SW480 (cell line): ENCODE data around the gene CAMTA1.

Experiments
- DNase-seq: peaks from one replicate; pipeline ENCODE4 v3.0.0-alpha.2; 2016; ENCODE audit warnings: low spot score

Gene CAMTA1

DNA sequence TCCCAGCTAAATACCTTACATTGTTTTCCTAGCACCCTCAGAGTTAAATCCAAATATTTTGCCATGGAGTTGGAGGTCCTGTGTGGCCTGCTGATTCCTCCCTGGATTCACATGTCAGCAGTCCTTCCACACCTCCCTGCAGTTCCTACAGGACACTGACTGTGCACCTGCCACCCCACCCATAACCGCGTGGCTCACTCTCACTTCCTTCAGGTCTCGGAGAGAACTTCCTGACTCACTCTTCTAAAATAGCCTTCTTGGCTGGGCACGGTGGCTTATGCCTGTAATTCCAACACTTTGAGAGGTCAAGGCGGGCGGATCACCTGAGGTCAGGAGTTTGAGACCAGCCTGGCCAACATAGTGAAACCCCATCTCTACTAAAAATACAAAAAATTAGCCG lies 8.4 kb upstream of the CAMTA1 start:
- DNase-seq = no peak

DNA sequence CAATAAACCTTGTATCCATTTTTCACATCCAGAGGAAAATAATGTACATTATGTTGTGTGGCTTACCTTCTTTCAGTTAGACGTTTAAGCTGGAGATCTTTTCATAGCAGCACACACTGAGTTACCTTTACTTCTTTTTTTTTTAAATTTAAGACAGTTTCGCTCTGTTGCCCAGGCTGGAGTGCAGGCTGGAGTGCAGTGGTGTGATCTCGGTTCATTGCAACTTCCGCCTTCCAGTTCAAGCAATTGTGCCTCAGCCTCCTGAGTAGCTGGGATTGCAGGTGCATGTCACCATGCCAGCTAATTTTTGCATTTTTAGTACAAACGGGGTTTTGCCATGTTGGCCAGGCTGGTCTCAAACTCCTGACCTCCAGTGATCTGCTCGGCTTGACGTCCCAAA lies 7.4 kb upstream of the CAMTA1 start:
- no peak for DNase-seq

DNA sequence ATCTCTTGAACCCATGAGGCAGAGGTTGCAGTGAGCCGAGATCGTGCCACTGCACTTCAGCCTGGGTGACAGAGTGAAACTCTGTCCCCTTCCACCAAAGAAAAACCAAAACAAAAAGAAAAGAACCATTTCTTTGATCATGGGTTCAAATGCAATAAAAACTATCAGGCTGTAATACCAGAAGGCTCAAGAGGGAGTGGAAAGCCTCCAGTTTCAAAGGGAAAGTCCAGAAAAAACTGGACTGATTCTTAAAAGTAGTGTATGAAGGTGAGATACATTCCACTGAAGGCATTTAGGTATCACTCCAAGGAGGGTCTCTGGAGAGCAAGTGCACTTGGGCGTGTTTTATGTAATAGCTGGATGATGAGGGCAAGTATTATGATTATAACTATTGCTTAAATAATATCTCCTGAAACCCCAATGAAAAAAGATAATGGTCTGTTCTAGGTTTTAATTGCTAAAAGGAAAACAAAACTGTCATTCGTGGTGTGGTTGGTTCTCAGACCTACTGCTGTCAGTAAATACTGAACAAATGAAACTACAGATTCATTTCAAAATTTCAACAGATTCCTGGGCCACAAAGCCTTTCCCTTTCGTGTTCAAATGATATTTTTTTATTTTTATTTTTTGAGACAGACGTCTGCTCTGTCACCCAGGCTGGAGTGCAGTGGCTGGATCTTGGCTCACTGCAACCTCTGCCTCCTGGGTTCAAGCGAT lies 6.0 kb upstream of the CAMTA1 start:
- DNase-seq = no peak

DNA sequence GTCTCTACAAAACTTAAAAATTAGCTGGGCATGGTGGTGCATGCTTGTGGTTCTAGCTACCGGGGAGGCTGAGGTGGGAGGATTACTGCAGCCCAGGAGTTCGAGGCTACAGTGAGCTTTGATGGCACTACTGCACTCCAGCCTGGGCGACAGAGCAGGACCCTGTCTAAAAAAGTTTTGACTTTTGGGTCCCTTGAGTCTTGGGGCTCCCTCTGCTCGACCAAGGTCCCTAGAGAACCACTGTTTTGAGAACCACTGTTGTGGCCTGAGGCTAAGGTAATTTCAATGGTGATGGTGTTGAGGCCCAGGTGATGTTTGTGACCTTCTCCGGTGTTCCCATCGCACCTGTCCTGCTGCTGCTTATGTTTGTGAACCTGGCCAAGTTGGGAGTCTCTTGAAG lies 3.1 kb upstream of the CAMTA1 start:
- DNase-seq = no peak

DNA sequence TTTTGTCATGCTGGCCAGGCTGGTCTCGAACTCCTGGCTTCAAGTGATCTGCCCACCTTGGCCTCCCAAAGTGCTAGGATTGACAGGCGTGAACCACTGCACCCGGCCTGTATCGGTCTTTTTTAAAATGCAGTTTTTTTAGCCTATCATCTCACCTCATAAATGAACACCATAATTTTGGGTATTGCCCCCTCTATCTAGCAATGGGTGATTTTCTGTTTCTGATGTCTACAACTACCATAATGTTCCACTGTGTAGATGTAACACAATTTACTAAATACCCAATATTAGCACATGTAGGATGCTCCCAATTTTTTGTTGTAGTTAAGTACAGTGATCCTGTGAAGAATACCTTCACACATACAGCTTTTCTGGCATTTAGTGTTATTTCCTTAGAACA lies 2.0 kb upstream of the CAMTA1 start:
- no peak for DNase-seq

- peak; percentile 15 for DNase-seq
These were observed 1.2 kb upstream of the CAMTA1 start for GRCh38 chr1:6783936-6784559.

- peak; percentile 100 for DNase-seq
These were observed 515 bp upstream of the CAMTA1 start for GRCh38 chr1:6784560-6785317.

GRCh38 chr1:6785728-6786505 lies 663 bp downstream of the CAMTA1 start:
- DNase-seq = no peak

DNA sequence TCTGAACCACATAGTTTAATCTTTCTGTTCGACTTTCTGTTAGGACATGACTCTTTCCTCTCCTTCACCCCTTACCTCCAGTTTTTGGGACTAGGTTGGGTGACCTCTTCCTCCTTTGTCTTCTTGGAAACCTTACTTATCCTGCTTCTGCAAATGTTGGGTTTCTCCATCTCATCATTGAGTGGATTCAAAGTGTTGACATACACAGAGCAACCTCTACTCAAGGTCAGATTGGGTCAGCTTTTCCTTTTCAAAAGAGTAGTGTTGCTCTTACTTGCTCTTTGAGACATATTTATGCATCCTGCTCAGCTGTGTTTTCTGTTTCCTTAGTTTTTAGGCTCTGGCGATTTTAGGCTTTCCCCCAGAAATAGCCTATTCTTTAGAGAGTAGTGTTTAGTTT lies 3.7 kb downstream of the CAMTA1 start:
- no peak for DNase-seq

DNA sequence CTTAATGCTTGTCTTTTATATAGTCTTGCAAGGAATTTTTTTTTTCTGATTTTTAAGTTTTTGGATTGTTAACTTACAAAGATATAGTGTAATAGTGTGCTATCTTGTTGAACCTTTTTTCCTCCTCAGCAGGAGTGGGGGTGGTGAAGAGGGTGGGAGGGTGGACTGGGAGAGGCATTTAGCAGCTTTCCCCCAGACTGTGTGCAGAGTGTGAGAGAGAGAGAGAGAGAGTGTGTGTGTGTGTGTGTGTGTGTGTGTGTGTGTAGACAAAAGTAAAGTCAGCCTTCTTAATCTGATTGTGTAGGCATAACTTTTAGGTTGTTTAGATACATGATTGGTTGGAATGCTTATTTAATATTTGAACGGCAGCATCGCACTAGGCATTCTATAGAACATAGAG lies 4.9 kb downstream of the CAMTA1 start:
- DNase-seq = no peak

DNA sequence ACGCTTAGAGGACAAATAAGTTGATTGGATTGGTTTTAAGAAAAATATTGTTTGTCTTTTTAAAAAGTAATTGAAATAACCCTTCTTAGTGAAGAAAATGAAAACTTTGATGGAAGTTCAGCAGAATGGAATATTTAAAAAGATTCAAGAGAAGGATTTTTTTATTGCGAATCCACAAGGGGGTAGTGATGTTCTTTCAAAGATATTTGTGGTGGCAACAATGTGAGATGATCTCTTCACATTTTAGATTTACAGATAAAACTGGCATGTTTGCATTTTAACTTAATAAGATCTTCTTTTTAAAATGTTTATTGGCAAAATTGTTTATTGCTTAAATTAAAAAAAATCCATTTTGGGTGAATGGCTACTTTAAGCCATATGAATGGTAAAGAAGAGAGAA lies 8.9 kb downstream of the CAMTA1 start:
- peak; percentile 34 for DNase-seq

DNA sequence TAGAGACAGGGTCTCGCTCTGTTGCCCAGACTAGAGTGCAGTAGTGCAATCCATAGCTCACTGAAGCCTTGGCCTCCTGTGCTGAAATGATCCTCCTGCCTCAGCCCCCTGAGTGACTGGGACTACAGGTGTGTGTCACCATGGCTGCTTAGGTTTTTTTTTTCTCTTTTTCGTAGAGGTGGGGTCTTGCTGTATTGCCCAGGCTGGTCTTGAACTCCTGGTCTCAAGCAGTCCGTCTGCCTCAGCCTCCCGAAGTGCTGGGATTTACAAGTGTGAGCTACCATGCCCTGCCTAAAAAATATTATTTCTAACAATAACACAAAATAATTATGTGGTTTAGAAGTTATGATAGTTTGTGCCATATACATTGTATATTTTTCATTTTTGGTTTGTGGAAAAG lies 9.9 kb downstream of the CAMTA1 start:
- DNase-seq = no peak

GRCh38 chr1:6795661-6796060 lies 10.4 kb downstream of the CAMTA1 start:
- no peak for DNase-seq

GRCh38 chr1:6796095-6796494 lies 10.8 kb downstream of the CAMTA1 start:
- DNase-seq = no peak

- DNase-seq = no peak
These were observed 14.2 kb downstream of the CAMTA1 start for GRCh38 chr1:6799499-6799898.

- no peak for DNase-seq
These were observed 15.5 kb downstream of the CAMTA1 start for GRCh38 chr1:6800745-6801144.

GRCh38 chr1:6801199-6801598 lies 15.9 kb downstream of the CAMTA1 start:
- DNase-seq = no peak

DNA sequence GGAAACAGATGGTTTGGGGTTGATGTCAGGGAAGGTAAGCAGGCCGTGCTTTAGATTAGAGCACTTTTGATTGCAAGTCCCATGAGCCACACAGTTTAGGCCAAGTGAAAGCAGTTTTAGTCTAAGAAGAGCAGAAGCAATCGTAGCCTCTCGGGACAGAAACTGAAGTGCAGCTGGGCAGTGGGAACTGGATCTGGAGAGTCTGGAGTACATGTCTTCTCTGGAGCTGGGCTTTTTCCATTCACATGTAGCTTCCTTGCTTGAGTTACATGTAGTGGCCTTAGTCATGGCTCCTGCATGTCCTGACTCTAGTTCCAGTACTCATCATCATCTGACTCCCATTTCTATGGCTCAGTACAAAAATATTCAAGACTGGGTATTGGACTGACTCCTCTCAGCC lies 16.7 kb downstream of the CAMTA1 start:
- no peak for DNase-seq

DNA sequence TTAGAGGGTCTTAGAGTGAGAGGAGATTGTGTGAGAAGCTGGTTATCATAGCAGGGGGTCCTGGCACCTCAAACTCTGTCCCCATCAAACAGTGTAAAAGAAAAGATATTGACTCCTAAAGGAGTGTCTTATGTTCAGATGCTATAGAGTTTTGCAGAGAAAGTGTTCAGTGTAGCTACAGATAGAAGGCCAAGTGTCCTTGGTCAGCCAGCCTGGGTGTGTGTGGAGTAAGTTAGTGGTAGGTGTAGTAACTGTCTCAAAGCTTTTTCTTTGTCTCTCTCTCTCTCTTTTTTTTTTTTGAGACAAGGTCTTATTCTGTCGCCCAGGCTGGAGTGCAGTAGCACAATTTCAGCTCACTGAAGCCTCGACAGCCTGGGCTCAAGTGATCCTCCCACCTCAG lies 17.2 kb downstream of the CAMTA1 start:
- no peak for DNase-seq

DNA sequence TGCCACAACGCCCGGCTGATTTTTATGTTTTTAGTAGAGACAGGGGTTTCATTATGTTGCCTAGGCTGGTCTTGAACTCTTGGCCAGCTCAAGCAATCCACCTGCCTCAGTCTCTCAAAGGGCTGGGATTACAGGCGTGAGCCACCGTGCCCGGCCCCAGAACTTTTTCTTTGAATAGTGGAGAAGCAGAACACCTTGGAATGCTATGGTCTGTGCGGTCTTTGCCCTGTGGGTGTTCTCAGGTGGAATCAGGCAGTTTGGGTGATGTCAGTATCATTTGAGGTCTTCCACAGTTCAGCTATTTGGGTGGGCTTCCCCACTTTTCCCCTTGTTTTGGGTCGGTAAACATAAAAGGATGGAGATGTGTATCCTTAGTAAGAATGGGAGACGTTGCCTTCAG lies 17.6 kb downstream of the CAMTA1 start:
- DNase-seq = no peak

GRCh38 chr1:6803357-6803756 lies 18.1 kb downstream of the CAMTA1 start:
- DNase-seq = no peak

- peak; percentile 14 for DNase-seq
These were observed 19.8 kb downstream of the CAMTA1 start for GRCh38 chr1:6805004-6805416.

GRCh38 chr1:6807782-6808181 lies 22.5 kb downstream of the CAMTA1 start:
- DNase-seq = no peak
